Measurements from ENCODE around the gene SEMA6B. TPM values are rescaled to one million over a fixed set of nuclear protein-coding genes. Genes with fewer than 3 reads are reported as not detected.

Gene SEMA6B
- total and polyA plus RNA-seq, 10 of the 15 experiments (the other 5 are each of a cell fraction or from before 2014, with no cell fraction given), result 0.13 TPM; not detected in 9

GRCh38 chr19:4511300-4512054 lies 48.0 kb downstream of the SEMA6B start:
- in situ Hi-C loops (cut with MboI), result no loop called here
- H3K4me1 ChIP-seq (ENCODE audit: control insufficient read depth, insufficient read depth, low read length), result no peaks in the 10 kb centered on the region
- TF ChIP-seq TCF7 (IDR thresholded peaks at IDR 0.05; ENCODE audit: borderline replicate concordance) (no peak), PML (IDR thresholded peaks at IDR 0.05; ENCODE audit: low read length) (no peak), BCL3 (IDR thresholded peaks at IDR 0.05; ENCODE audit: borderline replicate concordance, insufficient read depth, low read depth, low read length, poor library complexity, severe bottlenecking) (no peak), RAD51 (IDR thresholded peaks at IDR 0.05) (no peak), SIN3A (IDR thresholded peaks at IDR 0.05; ENCODE audit: low read depth, low read length) (no peak), KAT2A (conservative IDR thresholded peaks at IDR 0.05; ENCODE audit: control insufficient read depth, low read depth, low read length) (no peak), ZNF687 (IDR thresholded peaks at IDR 0.05) (no peak), YBX1 (IDR thresholded peaks at IDR 0.05) (no peak), NFYA (IDR thresholded peaks at IDR 0.05; ENCODE audit: borderline replicate concordance, low read depth, low read length) (no peak), NR2F1 (conservative IDR thresholded peaks at IDR 0.05) (no peak)
- DNase-seq (ENCODE audit: low read depth, low spot score) (no peak), FAIRE-seq (no peak), ATAC-seq (no peak)
- no peaks in the 10 kb centered on the region for H3K36me3 ChIP-seq (ENCODE audit: control insufficient read depth in 2 of 2, insufficient read depth in 2 of 2, low read length in 1 of 2)
- H4K20me1 ChIP-seq (ENCODE audit: control insufficient read depth, insufficient read depth), result no peaks in the 10 kb centered on the region
- no peak overlapping the region for H3K27ac ChIP-seq (ENCODE audit: control insufficient read depth, insufficient read depth)
- H3K4me3 ChIP-seq, result no peak overlapping the region
- no TSS peak for BruUV-seq (replicated peaks)
- H2AFZ ChIP-seq (ENCODE audit: control insufficient read depth, low read depth, low read length), result no peak overlapping the region
- H3K27me3 ChIP-seq (replicated peaks in 1 of 2; ENCODE audit: control insufficient read depth in 2 of 2, insufficient read depth in 2 of 2, low read length in 1 of 2), result no peaks in the 10 kb centered on the region
- no peak overlapping the region for H3K4me2 ChIP-seq (ENCODE audit: control insufficient read depth, insufficient read depth)
- WGBS (ENCODE audit: insufficient coverage, insufficient replicate concordance, low lambda C conversion rate, missing lambda C conversion rate), result 71% methylated on average over 27 of the region's 27 CpGs
- ChIA-PET RAD21 (ENCODE audit: unreplicated experiment) (no interaction called here), SMC1A (ENCODE audit: uncharacterized antibody, unreplicated experiment) (no interaction called here), POLR2A (no interaction called here), CTCF (no interaction called here)
- H3K9me3 ChIP-seq (replicated peaks; ENCODE audit: control insufficient read depth, insufficient read depth, low read length), result no peaks in the 10 kb centered on the region
- H3K79me2 ChIP-seq (ENCODE audit: control insufficient read depth, insufficient read depth, low read length), result no peaks in the 10 kb centered on the region
- intact Hi-C loops (cut with micrococcal nuclease; ENCODE audit: unreplicated experiment), result no loop called here
- H3K9ac ChIP-seq (ENCODE audit: control insufficient read depth, insufficient read depth, low read length), result no peak overlapping the region

All from GM12878 (cell line).